Omental fat pad (tissue), 4 donors: ENCODE data around the gene SH3BP5. TPM values are rescaled to one million over a fixed set of nuclear protein-coding genes. Genes with fewer than 3 reads are reported as not detected.

Experiments used
- ATAC-seq: fragments of 150-250 bp; one replicate; pipeline ENCODE4 v1.9.1; 2016; ENCODE audit warnings: mild to moderate bottlenecking, moderate library complexity; ENCODE audit not compliant: low FRiP score
- DNase-seq: peaks from one replicate; pipeline ENCODE4 v3.0.0-alpha.2; 2019; ENCODE audit warnings: low spot score
- total RNA-seq, 4 donors: library from RNA; depleted of rRNA; stranded (reverse); fragments of >200 nt; gene quantifications; one replicate each; pipeline ENCODE4 v1.1.0, GENCODE V29; 2016
- TF ChIP-seq, protein P1 (sequence below), 3 donors: fragments of 450-650 bp; IDR thresholded peaks; one replicate each; pipeline ENCODE4 v1.5.1; 2016 to 2017; ENCODE audit warnings: antibody characterized with exemption in 3 of 3, mild to moderate bottlenecking in 3 of 3, moderate library complexity in 2 of 3

SH3BP5 gene
- 100 to 1,000 TPM in 1 of 4 donors, 10 to 100 TPM in 3; 71.1 to 114 (median 88.4) TPM for total RNA-seq

DNA sequence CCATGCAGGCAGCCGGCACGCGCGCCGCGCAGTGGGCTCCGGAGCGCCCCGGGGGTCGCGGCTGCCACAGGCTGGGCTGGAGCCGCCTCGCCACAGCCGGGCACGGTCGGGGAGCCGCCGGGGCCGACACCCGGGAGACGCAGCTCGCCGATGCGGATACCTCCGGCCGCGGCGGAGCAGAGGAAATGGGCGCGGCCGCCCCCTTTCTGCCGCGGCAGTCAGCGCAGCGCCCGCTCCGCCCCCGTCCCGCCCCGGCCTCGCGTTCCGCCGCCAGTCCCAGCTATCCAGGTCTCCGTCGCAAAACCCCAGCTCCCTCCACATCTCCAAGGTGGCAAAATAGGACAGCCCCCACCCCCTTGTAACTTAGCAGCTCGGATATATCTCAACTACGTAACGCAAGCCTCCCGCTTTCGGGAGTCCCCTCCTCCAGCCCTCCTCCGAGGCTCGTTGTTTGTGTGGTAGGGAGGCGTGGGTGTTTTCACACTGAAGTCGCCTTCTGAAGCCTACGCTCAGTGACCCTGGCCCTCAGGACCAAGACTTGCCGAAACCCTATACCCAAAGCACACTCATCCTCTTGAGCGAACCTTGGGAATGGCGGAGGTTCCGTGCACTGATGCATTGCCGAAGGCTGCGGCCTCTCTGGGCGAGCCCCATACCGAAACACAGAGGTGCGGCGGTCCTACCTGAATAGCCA lies at the start of gene SH3BP5:
TSS of gene SH3BP5 (minus strand) at position 182 of the 694 bp plus-strand sequence. CDS start at position 4, 178 bp downstream.
- peak; percentile 70 for ATAC-seq
- DNase-seq = no peak

GRCh38 chr3:15380980-15381890 lies 48.8 kb upstream of the SH3BP5 start:
- TF ChIP-seq, protein P1, sequence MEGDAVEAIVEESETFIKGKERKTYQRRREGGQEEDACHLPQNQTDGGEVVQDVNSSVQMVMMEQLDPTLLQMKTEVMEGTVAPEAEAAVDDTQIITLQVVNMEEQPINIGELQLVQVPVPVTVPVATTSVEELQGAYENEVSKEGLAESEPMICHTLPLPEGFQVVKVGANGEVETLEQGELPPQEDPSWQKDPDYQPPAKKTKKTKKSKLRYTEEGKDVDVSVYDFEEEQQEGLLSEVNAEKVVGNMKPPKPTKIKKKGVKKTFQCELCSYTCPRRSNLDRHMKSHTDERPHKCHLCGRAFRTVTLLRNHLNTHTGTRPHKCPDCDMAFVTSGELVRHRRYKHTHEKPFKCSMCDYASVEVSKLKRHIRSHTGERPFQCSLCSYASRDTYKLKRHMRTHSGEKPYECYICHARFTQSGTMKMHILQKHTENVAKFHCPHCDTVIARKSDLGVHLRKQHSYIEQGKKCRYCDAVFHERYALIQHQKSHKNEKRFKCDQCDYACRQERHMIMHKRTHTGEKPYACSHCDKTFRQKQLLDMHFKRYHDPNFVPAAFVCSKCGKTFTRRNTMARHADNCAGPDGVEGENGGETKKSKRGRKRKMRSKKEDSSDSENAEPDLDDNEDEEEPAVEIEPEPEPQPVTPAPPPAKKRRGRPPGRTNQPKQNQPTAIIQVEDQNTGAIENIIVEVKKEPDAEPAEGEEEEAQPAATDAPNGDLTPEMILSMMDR (IDR thresholded peaks at IDR 0.05) = no peak
- DNase-seq (no peak), ATAC-seq (no peak)

More for the DNA sequence above, at the start of gene SH3BP5:
- TF ChIP-seq, protein P1 (IDR thresholded peaks at IDR 0.05) = peak in 2 of 3 donors; percentile 39 to 79

- TF ChIP-seq, protein P1 (IDR thresholded peaks at IDR 0.05) = peak in 2 of 3 donors; percentile 62 to 83
- peak; percentile 97 for DNase-seq
- ATAC-seq = peak; percentile 89
Measured at GRCh38 chr3:15377961-15378791, 45.8 kb upstream of the SH3BP5 start.

GRCh38 chr3:15375461-15376000 lies 43.1 kb upstream of the SH3BP5 start:
- ATAC-seq (no peak), DNase-seq (no peak)
- TF ChIP-seq, protein P1 (IDR thresholded peaks at IDR 0.05) = no peak

GRCh38 chr3:15372918-15373317 lies 40.5 kb upstream of the SH3BP5 start:
- ATAC-seq (no peak), DNase-seq (no peak)
- TF ChIP-seq, protein P1 (IDR thresholded peaks at IDR 0.05) = no peak

- DNase-seq (no peak), ATAC-seq (no peak)
- TF ChIP-seq, protein P1 (IDR thresholded peaks at IDR 0.05) = no peak
Measured at GRCh38 chr3:15368561-15369135, 36.3 kb upstream of the SH3BP5 start.
